Body of pancreas (tissue), 4 donors: Measurements from ENCODE around the gene OSER1. TPM values are rescaled to one million over a fixed set of nuclear protein-coding genes. Genes with fewer than 3 reads are reported as not detected.

ENCODE experiments used
- ATAC-seq: fragments of 150-250 bp; one replicate; pipeline ENCODE4 v1.9.1; 2016
- DNase-seq, 4 donors: peaks; one replicate each; pipeline ENCODE4 v3.0.0-alpha.2; 2019
- H3K27ac ChIP-seq, 4 donors: fragments of 200-600 bp; sonication (generic); 1 replicate in 3 of 4; 2 replicates in 1 of 4; pipeline versions ENCODE4 v1.5.1 to v1.6.1; 2016 to 2019; ENCODE audit warnings: mild to moderate bottlenecking in 1 of 4, mixed read lengths in 1 of 4, moderate library complexity in 1 of 4
- H3K27me3 ChIP-seq, 2 donors: fragments of 200-600 bp; sonication (generic); one replicate each; pipeline ENCODE4 v1.6.0; 2016; ENCODE audit warnings: mild to moderate bottlenecking in 1 of 2
- H3K36me3 ChIP-seq, 2 donors: fragments of 200-600 bp; sonication (generic); replicated peaks in 1 of 2; 2 replicates each; pipeline ENCODE4 v1.5.1; 2016; ENCODE audit warnings: low read depth in 2 of 2; ENCODE audit not compliant: insufficient read depth in 1 of 2
- H3K4me1 ChIP-seq: fragments of 200-600 bp; sonication (generic); one replicate; pipeline ENCODE4 v1.6.0; 2016
- H3K4me3 ChIP-seq, 2 donors: fragments of 200-600 bp; sonication (generic); 1 replicate in 1 of 2; 2 replicates in 1 of 2; pipeline ENCODE4 v1.5.1; 2016 to 2019
- H3K9me3 ChIP-seq, 3 donors: fragments of 200-600 bp; sonication (generic); 1 replicate in 2 of 3; 2 replicates in 1 of 3; pipeline ENCODE4 v1.5.1; 2016
- POLR2A ChIP-seq, 3 donors: fragments of 450-650 bp; IDR thresholded peaks; one replicate each; pipeline ENCODE4 v1.6.1; 2016; ENCODE audit warnings: antibody characterized with exemption in 3 of 3, mild to moderate bottlenecking in 2 of 3
- WGBS, 2 donors: methylation state at CpG; one replicate each; pipeline ENCODE4 v1.1.5; 2017; 5-methylcytosine and 5-hydroxymethylcytosine counted together
- intact Hi-C: fragments of 100-400 bp; cut with DNase I; formaldehyde crosslinking; loops from one replicate; pipeline ENCODE4 v1.15.1; 2023
- total RNA-seq, 2 donors: library from RNA; depleted of rRNA; stranded (reverse); fragments of >200 nt; gene quantifications; one replicate each; pipeline ENCODE4 v1.1.0, GENCODE V29; 2016
- TF ChIP-seq, protein P1 (sequence below), 7 experiments: fragments of 450-650 bp in 4 of 7; fragments of 200-600 bp in 3 of 7; sonication (generic) in 3 of 7; IDR thresholded peaks; one replicate each; pipeline ENCODE4 v1.5.1; 2016 to 2019; ENCODE audit warnings: antibody characterized with exemption in 7 of 7

OSER1 gene
- total RNA-seq, 2 donors from 2014 or later: 2.0 to 17.1 TPM

DNA sequence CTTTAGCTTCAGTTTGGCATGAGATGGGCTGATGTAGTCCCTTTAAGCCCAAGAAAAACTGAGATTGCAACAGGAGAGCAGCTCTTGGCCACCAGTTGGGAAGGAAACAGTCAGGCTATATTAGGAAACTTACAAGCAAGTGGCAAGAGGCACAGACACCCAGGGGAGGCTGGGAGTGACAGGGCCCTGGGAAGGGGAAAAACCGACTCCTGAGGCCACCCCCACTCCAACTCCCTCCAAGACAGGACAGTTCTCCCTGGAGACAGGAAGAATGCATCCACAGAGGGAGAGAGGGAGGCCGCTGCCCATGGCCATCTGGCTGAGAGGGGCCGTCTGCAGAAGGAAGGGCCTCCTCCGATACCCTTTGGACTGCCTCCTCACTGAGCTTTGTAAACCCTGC lies 44.1 kb downstream of the OSER1 start:
- TF ChIP-seq POLR2A (IDR thresholded peaks at IDR 0.05): no peak
- TF ChIP-seq, protein P1, sequence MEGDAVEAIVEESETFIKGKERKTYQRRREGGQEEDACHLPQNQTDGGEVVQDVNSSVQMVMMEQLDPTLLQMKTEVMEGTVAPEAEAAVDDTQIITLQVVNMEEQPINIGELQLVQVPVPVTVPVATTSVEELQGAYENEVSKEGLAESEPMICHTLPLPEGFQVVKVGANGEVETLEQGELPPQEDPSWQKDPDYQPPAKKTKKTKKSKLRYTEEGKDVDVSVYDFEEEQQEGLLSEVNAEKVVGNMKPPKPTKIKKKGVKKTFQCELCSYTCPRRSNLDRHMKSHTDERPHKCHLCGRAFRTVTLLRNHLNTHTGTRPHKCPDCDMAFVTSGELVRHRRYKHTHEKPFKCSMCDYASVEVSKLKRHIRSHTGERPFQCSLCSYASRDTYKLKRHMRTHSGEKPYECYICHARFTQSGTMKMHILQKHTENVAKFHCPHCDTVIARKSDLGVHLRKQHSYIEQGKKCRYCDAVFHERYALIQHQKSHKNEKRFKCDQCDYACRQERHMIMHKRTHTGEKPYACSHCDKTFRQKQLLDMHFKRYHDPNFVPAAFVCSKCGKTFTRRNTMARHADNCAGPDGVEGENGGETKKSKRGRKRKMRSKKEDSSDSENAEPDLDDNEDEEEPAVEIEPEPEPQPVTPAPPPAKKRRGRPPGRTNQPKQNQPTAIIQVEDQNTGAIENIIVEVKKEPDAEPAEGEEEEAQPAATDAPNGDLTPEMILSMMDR (IDR thresholded peaks at IDR 0.05): no peak
- Histone ChIP-seq H3K9me3 (no peaks in the 10 kb centered on the region), H3K27ac (no peak overlapping the region), H3K4me1 (no peaks in the 10 kb centered on the region), H3K36me3 (no peaks in the 10 kb centered on the region), H3K27me3 (no peaks in the 10 kb centered on the region), H3K4me3 (no peak overlapping the region)
- 11 to 45% methylated on average over 1 to 4 of the region's 4 CpGs for WGBS, 2 donors
- no peak for DNase-seq
- ATAC-seq: no peak
- intact Hi-C loops: no loop called here

- ATAC-seq: no peak
- no peak overlapping the region for H3K4me3 ChIP-seq
- no peak overlapping the region for H3K27ac ChIP-seq
- intact Hi-C loops: no loop called here
- no peaks in the 10 kb centered on the region for H3K36me3 ChIP-seq
- TF ChIP-seq, protein P1 (IDR thresholded peaks at IDR 0.05): no peak
- TF ChIP-seq POLR2A (IDR thresholded peaks at IDR 0.05): no peak
- DNase-seq: no peak
- no peaks in the 10 kb centered on the region for H3K27me3 ChIP-seq
- H3K9me3 ChIP-seq: no peaks in the 10 kb centered on the region
- no peaks in the 10 kb centered on the region for H3K4me1 ChIP-seq
- 42 to 49% methylated on average over 4 of the region's 4 CpGs for WGBS, 2 donors
Observed at GRCh38 chr20:44166008-44166407, 44.6 kb downstream of the OSER1 start.

DNA sequence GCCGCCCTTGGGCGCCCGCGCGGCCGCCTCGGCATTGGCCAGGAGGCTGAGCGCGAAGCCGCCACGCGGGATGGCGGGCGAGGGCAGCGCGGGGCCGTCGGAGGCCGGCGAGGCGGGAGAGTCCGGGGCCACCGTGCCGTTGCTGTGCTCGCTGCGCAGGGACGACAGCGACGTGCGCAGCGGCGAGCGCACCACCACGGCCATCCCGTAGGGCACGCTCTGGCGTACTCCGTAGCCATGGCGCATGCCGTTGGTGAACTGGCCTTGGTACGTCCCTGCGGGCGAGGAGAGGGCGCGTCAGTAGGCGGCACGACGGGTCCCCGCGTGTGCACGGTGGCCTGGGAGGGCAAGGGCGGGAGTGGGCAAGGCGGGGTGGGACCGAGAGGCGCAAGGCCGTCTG lies 50.4 kb downstream of the OSER1 start:
- TF ChIP-seq, protein P1 (IDR thresholded peaks at IDR 0.05): no peak
- no peak for TF ChIP-seq POLR2A (IDR thresholded peaks at IDR 0.05)
- Histone ChIP-seq H3K4me3 (no peak overlapping the region), H3K36me3 (no peaks in the 10 kb centered on the region), H3K9me3 (no peaks in the 10 kb centered on the region), H3K27ac (no peak overlapping the region), H3K4me1 (no peaks in the 10 kb centered on the region), H3K27me3 (no peaks in the 10 kb centered on the region)
- no peak for DNase-seq
- ATAC-seq: no peak
- 48 to 49% methylated on average over 20 to 53 of the region's 56 CpGs for WGBS, 2 donors
- intact Hi-C loops: no loop called here

DNA sequence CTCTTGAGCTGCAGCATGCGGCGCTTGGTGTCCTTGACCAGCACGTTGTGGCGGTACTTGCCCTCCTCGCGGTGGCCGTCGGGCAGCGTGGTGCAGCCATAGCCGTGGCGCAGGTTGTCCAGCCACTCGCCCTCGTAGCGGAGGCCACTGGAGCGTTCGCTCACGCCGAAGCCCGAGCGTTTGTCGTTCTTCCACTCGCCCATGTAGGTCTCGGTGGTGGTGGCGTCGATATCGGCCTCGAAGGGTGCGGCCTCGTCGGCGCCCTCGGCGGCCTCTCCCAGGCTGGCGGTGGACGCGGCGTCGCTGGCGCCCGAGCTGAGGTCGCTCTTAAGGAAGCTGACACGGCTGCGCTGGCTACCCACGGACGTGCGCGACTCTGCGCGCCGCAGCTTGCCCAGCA lies 50.9 kb downstream of the OSER1 start:
- H3K4me3 ChIP-seq: no peak overlapping the region
- ATAC-seq (no peak), DNase-seq (no peak)
- no peaks in the 10 kb centered on the region for H3K27me3 ChIP-seq
- no peaks in the 10 kb centered on the region for H3K9me3 ChIP-seq
- TF ChIP-seq POLR2A (IDR thresholded peaks at IDR 0.05): no peak
- TF ChIP-seq, protein P1 (IDR thresholded peaks at IDR 0.05): no peak
- no peaks in the 10 kb centered on the region for H3K4me1 ChIP-seq
- 66% methylated on average over 48 of the region's 50 CpGs; no CpG with 5 or more reads in 1 of the 2 donors for WGBS, 2 donors
- H3K27ac ChIP-seq: no peak overlapping the region
- intact Hi-C loops: no loop called here
- no peaks in the 10 kb centered on the region for H3K36me3 ChIP-seq

- Histone ChIP-seq H3K9me3 (no peaks in the 10 kb centered on the region), H3K36me3 (no peaks in the 10 kb centered on the region), H3K4me3 (no peak overlapping the region), H3K27ac (no peak overlapping the region), H3K4me1 (no peaks in the 10 kb centered on the region), H3K27me3 (no peaks in the 10 kb centered on the region)
- WGBS, 2 donors: 56 to 62% methylated on average over 2 of the region's 2 CpGs
- TF ChIP-seq POLR2A (IDR thresholded peaks at IDR 0.05): no peak
- TF ChIP-seq, protein P1 (IDR thresholded peaks at IDR 0.05): no peak
- ATAC-seq: no peak
- intact Hi-C loops: no loop called here
- no peak for DNase-seq
Observed at GRCh38 chr20:44159125-44159524, 51.4 kb downstream of the OSER1 start.
